Gastrocnemius medialis (tissue), 4 donors: ENCODE results near the gene ANKRD16.

Experiments used
- CTCF ChIP-seq, 5 experiments: fragments of 450-650 bp in 3 of 5; fragments of 200-600 bp in 2 of 5; sonication (generic) in 2 of 5; IDR thresholded peaks in 4 of 5; conservative IDR thresholded peaks in 1 of 5; 1 replicate in 4 of 5; 2 replicates in 1 of 5; pipeline ENCODE4 v1.5.1; 2016 to 2019; ENCODE audit warnings: antibody characterized with exemption in 5 of 5, mild to moderate bottlenecking in 3 of 5, moderate library complexity in 3 of 5
- POLR2A ChIP-seq, 2 donors: fragments of 450-650 bp; IDR thresholded peaks; one replicate each; pipeline ENCODE4 v1.6.1; 2017; ENCODE audit warnings: antibody characterized with exemption in 2 of 2, mild to moderate bottlenecking in 2 of 2, moderate library complexity in 2 of 2

GRCh38 chr10:5876181-5876768 is 13.4 kb downstream of the ANKRD16 start:
- TF ChIP-seq CTCF (IDR thresholded peaks at IDR 0.05 in 4 of 5, conservative IDR thresholded peaks at IDR 0.05 in 1 of 5) = no peak
- TF ChIP-seq POLR2A (IDR thresholded peaks at IDR 0.05) = no peak
